ENCODE measurements around the gene ANKRD11. TPM values are rescaled to one million over a fixed set of nuclear protein-coding genes. Genes with fewer than 3 reads are reported as not detected.
"Not testable (repeated sequence)": the region's sequence is repeated elsewhere in the genome, so short reads cannot be mapped to it uniquely, and the experiment has no call there.

ANKRD11 gene
- total RNA-seq, 1 experiment from 2014 or later = 34.4 TPM

DNA sequence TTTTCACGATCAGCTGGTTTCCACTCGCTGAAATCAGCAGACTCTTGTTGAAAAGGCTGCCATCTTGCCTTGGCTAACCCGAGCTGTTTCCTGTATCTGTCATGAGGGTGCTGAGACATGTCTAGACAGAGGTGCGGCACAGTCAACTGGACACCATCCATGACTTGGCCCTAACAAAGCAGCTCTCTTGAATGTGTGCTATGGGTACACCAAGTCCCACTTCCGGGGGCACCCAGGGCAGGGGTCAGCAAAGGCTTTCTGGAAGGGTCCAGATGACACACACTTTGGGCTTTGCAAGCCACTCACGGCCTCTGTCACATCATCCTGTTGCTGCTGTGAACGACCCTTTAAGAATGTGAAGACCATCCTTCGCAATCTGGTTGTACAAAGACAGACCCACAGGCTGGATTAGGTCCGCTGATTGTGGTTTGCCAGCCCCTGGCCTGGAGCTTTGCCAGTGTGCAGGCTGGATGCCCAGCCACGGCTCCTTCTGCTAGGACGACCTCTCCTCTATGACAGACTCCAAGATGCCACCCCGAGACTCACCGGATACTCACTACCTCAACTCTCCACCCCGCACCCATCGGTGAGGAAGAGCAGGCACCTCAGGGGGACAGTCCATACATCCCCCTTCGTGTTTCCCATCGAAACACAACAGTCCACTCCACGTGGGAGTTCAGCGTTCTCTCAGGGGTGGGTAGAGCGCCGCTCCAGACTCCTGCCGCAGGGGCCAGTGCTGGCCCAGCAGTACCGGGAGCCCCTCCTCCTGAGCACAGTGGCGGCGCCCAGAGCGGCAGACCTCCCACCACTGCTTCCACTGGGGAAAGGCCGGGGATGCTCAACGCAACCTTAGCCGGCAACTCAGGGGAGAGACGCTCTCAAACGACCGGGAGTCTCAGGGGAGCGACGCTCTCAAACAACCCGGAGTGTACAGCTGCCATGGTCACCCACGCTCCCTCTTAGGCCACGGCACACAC is 123.5 kb downstream of the ANKRD11 start:
- no peak for DNase-seq (ENCODE audit: low spot score)

GRCh38 chr16:89365996-89366395 is 124.4 kb downstream of the ANKRD11 start:
- DNase-seq (ENCODE audit: low spot score) = no peak

DNA sequence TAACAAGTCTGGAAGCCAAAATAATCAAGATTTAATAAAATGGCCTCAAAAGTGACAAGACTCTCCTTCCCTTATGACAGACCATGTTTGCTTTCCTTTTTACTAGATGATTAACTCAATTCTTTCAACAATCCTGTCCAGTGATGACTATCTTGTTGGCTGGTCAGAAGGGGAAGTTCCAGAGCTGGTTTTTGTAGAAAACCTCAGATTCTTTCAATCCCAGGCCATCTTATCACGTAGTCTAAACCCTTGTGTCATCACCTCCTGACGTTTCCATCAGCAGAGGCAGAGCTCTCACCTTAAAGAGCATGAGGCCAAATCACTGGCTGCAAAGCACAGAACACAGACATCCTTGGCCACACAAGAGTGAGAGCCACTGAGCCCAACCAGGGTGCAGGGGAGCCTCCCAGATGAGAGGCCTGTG is 125.3 kb downstream of the ANKRD11 start:
- no peak for DNase-seq (ENCODE audit: low spot score)

- DNase-seq (ENCODE audit: low spot score) = no peak
Measured at GRCh38 chr16:89364606-89365005, 125.8 kb downstream of the ANKRD11 start.

DNA sequence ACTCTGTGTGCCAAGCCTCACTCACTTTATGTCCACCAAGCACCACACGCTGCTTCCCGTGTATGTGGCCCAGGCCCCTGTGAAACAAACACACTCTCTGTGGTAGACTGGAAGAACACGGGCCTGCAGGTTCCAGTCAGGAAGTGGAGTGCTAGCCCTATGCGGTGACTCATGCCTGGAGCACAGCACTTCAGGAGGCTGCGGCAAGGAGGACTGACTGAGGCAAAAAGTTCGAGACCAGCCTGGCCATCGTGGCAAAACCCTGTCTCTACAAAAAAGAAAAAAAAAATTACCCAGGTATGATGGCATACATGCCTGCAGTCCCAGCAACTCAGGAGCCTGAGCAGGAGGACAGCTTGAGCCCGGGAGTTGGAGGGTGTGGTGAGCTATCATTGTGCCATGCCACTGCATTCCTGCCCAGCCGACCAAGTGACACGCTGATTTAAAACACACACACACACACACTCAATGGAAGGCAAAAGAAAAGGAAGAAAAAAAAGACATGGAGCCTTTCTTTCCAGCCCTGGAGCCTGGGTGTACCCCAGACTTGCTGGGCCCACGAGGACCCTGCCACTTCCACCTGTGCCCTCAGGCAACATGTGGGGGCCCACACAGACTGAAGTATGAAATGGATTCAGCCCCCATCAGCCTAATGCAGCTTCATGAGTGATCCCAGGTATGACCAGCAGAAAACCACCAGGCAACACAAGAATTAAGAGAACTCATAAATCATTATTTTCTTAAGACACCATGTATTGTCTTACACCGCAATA is 126.6 kb downstream of the ANKRD11 start:
- DNase-seq (ENCODE audit: low spot score) = peak; percentile 81

DNA sequence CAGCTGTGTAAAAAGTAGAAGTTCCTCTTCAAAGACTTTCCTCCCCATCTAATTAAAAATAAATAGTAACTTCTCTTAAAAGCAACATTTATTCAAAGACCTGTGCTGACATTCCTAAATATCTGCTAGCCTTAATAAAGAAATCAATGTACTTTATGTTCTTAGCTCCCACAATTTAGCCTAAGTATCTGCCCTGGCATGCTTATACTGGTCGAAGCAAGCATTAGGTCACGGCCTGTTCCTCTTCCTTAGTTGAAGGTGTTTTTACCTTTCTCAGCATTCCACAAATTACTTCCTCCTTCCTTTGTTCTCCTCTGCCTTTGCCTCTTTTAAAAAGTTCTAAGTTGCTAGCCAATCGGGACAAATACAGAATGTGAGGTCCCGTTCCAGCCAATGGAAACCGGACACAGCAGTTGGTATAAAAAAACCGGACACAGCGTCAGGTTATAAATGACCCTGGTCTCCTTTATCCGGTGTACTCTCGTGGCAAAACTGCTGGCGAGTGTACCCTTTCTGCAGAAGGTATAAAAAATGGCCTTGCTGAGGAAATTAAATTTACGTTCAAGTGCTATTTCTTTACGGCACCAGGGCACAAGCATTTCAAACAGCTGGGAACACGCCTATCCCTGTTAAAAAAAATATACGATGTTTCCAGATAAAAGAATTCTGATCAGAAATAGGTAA is 127.7 kb downstream of the ANKRD11 start:
- not testable (repeated sequence) for DNase-seq (ENCODE audit: low spot score)

DNA sequence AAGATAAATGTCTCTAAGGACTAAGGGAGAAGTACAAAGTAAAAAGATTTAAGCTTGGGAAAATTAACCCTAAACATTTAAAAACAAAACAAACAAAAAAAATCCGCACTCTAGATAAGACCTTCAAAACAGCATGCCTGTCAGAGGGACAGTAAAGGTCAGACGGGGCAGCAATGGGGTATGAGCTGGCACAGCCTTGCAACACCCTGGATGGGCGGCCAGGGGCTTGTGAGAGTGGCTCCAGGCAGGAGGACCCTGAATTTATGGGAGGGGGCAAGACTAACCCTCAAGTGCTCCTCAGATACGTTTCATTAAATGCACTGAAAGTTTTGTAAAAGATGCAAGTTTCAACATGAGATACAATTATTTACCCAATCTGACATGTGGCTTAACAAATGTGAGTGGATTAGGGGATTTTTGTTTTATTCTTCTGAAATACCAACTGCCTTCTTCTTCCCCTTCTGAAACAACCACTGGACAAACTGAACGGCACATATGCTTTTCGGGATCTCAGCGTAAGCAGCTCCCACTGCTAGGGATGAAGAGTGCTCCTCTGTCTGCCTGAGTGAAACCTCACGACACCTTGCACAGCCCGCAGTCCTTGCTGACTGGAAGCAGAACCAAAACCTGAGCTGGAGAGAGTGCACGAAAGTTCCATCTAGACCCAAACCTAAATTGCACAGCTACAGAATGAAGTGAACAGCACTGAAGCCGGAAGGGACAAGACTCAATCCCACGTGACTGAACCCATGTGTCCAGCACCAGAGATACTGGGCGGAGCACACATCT is 128.4 kb downstream of the ANKRD11 start:
- DNase-seq (ENCODE audit: low spot score) = no peak

GRCh38 chr16:89360760-89361435 is 129.5 kb downstream of the ANKRD11 start:
- DNase-seq (ENCODE audit: low spot score) = no peak

GRCh38 chr16:89359264-89360147 is 130.9 kb downstream of the ANKRD11 start:
- no peak for DNase-seq (ENCODE audit: low spot score)

- DNase-seq (ENCODE audit: low spot score) = no peak
Measured at GRCh38 chr16:89358030-89359005, 132.0 kb downstream of the ANKRD11 start.

GRCh38 chr16:89357055-89357816 is 133.1 kb downstream of the ANKRD11 start:
- no peak for DNase-seq (ENCODE audit: low spot score)

GRCh38 chr16:89355686-89356085 is 134.7 kb downstream of the ANKRD11 start:
- DNase-seq (ENCODE audit: low spot score) = no peak

DNA sequence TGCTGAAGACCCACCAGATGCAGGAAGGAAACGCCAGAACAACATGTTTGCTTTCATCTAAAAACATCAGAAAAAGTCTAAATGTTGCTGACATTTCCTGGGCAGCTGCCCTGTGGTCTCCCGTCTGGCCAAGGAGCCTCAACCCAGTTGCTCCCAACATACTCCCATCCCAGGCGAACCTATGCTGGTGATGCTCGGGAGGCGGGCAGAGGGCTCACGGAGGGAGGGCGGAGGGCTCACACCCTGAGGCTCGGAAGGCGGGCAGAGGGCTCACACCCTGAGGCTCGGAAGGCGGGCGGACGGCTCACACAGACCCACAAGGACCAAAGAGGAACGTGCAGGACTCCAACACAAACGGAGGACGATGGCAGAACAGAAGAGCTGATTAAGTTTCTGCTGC is 135.4 kb downstream of the ANKRD11 start:
- DNase-seq (ENCODE audit: low spot score) = no peak

- no peak for DNase-seq (ENCODE audit: low spot score)
Measured at GRCh38 chr16:89354325-89354724, 136.0 kb downstream of the ANKRD11 start.

DNA sequence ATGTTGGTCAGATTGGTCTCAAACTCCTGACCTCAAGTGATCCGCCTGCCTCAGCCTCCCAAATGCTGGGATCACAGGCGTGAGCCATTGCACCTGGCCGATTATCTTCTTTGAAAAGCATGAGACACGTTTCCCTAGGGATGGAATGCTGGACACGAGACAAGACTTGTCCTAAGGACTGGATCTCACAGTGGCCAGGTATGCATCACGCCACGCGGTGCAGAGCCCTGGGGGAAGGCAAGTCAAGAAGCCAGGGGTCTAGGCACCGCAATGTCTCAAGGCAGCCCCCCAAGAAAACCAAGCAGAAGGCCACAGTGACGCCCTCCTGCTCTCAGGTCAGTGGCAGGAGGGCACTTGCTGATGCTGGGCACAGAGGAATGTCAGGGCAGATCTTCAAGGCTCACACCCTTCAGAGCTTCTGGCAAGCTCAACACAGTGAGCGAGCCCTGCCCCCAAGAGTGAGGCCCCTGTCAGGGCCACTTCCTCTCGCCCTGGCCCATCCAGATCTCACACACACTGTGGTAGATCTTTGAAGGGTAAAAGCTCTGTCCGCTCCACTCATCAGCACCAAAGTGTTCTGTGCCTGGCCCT is 138.2 kb downstream of the ANKRD11 start:
- DNase-seq (ENCODE audit: low spot score) = no peak

DNA sequence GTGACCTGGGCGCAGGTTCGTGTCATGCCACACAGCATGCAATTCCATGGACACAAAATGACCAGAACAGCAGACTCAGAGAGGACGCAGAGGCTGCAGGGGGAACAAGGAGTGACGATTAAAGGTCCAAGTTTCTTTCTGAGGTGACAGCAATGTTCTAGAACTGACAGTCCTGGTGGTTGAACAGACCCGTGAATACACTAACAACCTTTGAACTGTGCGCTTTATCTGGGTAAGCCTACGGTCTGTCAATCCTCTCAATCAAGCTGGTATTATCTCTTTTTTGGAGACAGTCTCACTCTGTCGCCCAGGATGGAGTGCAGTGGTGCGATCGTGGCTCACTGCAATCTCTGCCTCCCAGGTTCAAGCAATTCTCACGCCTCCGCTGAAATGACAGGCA is 138.7 kb downstream of the ANKRD11 start:
- no peak for DNase-seq (ENCODE audit: low spot score)

GRCh38 chr16:89350701-89351380 is 139.5 kb downstream of the ANKRD11 start:
- no peak for DNase-seq (ENCODE audit: low spot score)
